Uterus (tissue), 2 donors: ENCODE results near the gene ZSWIM8.

Experiments used
- CTCF ChIP-seq, 4 experiments: fragments of 200-600 bp in 2 of 4; fragments of 450-650 bp in 2 of 4; sonication (generic) in 2 of 4; IDR thresholded peaks; one replicate each; pipeline ENCODE4 v1.5.1; 2016 to 2019; ENCODE audit warnings: antibody characterized with exemption in 4 of 4, mild to moderate bottlenecking in 2 of 4, moderate library complexity in 1 of 4
- POLR2A ChIP-seq, 2 donors: fragments of 450-650 bp; IDR thresholded peaks; one replicate each; pipeline ENCODE4 v1.6.1; 2016; ENCODE audit warnings: antibody characterized with exemption in 2 of 2, mild to moderate bottlenecking in 1 of 2, moderate library complexity in 1 of 2

- TF ChIP-seq CTCF (IDR thresholded peaks at IDR 0.05) = no peak
- TF ChIP-seq POLR2A (IDR thresholded peaks at IDR 0.05) = no peak
Measured at GRCh38 chr10:73769396-73769795, 16.0 kb upstream of the ZSWIM8 start.
